Peyer's patch (tissue), 4 donors: ENCODE data around the gene HOXD8. TPM values are rescaled to one million over a fixed set of nuclear protein-coding genes. Genes with fewer than 3 reads are reported as not detected.
A peak's percentile ranks its signal among the peaks of the same experiment; 100 is the strongest.

ENCODE experiments used
- DNase-seq, 3 donors: peaks; one replicate each; pipeline ENCODE4 v3.0.0-alpha.2; 2017 to 2019
- H3K27ac ChIP-seq, 4 donors: fragments of 200-600 bp; sonication (generic); one replicate each; pipeline ENCODE4 v1.5.1; 2016 to 2019
- H3K27me3 ChIP-seq, 2 donors: fragments of 200-600 bp; sonication (generic); one replicate each; pipeline ENCODE4 v1.5.1; 2019
- H3K36me3 ChIP-seq, 3 donors: fragments of 200-600 bp; sonication (generic); one replicate each; pipeline ENCODE4 v1.5.1; 2016 to 2019
- H3K4me1 ChIP-seq, 4 donors: fragments of 200-600 bp; sonication (generic); one replicate each; pipeline ENCODE4 v1.5.1; 2016 to 2019
- H3K4me3 ChIP-seq, 4 donors: fragments of 200-600 bp; sonication (generic); 1 replicate in 3 of 4; 2 replicates in 1 of 4; pipeline ENCODE4 v1.5.1; 2016 to 2019; ENCODE audit warnings: mild to moderate bottlenecking in 1 of 4
- H3K9me3 ChIP-seq, 4 donors: fragments of 200-600 bp; sonication (generic); one replicate each; pipeline ENCODE4 v1.5.1; 2016 to 2019; ENCODE audit warnings: mild to moderate bottlenecking in 1 of 4
- CTCF ChIP-seq, 6 experiments: fragments of 450-650 bp in 4 of 6; fragments of 200-600 bp in 2 of 6; sonication (generic) in 1 of 6; IDR thresholded peaks; one replicate each; pipeline ENCODE4 v1.5.1; 2017 to 2019; ENCODE audit warnings: antibody characterized with exemption in 6 of 6, mild to moderate bottlenecking in 3 of 6, moderate library complexity in 1 of 6
- POLR2A ChIP-seq, 2 donors: fragments of 450-650 bp; IDR thresholded peaks; one replicate each; pipeline ENCODE4 v1.5.1; 2017; ENCODE audit warnings: antibody characterized with exemption in 2 of 2, mild to moderate bottlenecking in 2 of 2, moderate library complexity in 2 of 2
- total RNA-seq, 4 donors: library from RNA; depleted of rRNA; stranded (reverse); fragments of >200 nt; gene quantifications; one replicate each; pipeline ENCODE4 v1.1.0, GENCODE V29; 2016

HOXD8 gene
- total RNA-seq, 4 donors from 2014 or later, result 3.3 to 9.1 (median 5.0) TPM

- no peak within 1 kb of the TSS for H3K27ac ChIP-seq
- H3K4me1 ChIP-seq, result peaks cover 0 to 34% (median 1%) of the 10 kb centered on the region in 4 donors
- H3K27me3 ChIP-seq, result peaks cover 0 to 87% of the 10 kb centered on the region in 2 donors
- peak in 2 of 3 donors; percentile 47 to 54 for DNase-seq
- H3K4me3 ChIP-seq, result peak within 1 kb of the TSS in 3 of 4 donors; percentile 15 to 31 (median 28)
- TF ChIP-seq POLR2A (IDR thresholded peaks at IDR 0.05) (no peak), CTCF (IDR thresholded peaks at IDR 0.05) (no peak)
- H3K9me3 ChIP-seq, result peaks cover 0 to 5% (median 0%) of the 10 kb centered on the region in 4 donors
- no peaks in the 10 kb centered on the region for H3K36me3 ChIP-seq
Observed at GRCh38 chr2:176106581-176107539, 22.6 kb upstream of the HOXD8 start, which contains the start of gene HOXD11. Gene HOXD11, plus strand, starts transcription at chr2:176107280. Its CDS starts 76 bp downstream, at chr2:176107356.

DNA sequence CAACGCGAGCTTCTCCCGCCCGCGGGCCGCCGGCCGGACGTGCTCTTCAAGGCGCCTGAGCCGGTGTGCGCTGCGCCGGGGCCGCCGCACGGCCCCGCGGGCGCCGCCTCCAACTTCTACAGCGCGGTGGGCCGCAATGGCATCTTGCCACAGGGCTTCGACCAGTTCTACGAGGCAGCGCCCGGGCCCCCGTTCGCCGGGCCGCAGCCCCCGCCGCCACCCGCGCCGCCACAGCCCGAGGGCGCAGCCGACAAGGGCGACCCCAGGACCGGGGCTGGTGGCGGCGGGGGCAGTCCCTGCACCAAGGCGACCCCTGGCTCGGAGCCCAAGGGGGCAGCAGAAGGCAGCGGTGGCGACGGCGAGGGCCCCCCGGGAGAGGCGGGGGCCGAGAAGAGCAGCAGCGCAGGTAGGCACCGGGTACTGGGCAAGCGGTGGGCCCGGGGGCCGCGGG, 21.7 kb upstream of the HOXD8 start:
- DNase-seq, result no peak
- H3K27ac ChIP-seq, result no peak overlapping the region
- TF ChIP-seq POLR2A (IDR thresholded peaks at IDR 0.05), result no peak
- no peak for TF ChIP-seq CTCF (IDR thresholded peaks at IDR 0.05)
- peaks cover 0 to 92% of the 10 kb centered on the region in 2 donors for H3K27me3 ChIP-seq
- peaks cover 0 to 34% (median 1%) of the 10 kb centered on the region in 4 donors for H3K4me1 ChIP-seq
- H3K36me3 ChIP-seq, result no peaks in the 10 kb centered on the region
- H3K9me3 ChIP-seq, result peaks cover 0 to 5% (median 0%) of the 10 kb centered on the region in 4 donors
- H3K4me3 ChIP-seq, result peak overlapping the region in 1 of 4 donors; percentile 26

DNA sequence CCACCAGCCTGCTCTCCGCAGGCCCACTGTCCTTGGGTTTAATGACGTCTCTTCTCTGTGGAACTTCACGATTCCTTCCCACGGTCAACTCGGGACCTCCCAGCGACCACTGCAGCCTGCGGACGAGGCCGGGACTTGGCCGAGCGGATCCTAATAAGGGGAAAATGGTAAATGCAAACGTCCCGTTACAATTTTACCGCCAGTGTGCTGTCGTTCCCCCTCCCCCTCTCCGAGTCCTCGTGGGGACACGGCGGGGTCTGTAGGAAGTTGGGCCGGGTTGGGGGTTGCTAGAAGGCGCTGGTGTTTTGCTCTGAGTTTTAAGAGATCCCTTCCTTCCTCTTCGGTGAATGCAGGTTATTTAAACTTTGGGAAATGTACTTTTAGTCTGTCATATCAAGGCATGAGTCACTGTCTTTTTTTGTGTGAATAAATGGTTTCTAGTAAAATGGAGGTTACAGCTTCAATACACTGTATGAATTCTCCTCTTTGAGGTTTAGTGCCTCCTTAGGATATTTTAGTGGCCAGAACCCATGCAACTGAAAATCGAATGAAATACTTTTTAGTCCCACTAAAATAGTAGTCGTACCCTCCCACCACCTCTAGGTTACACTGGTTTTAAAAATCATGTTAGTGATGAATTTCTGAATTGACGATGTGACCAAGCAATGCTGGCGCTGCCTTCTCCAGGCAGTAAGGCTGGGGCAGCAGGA, 20.2 kb upstream of the HOXD8 start:
- H3K4me3 ChIP-seq, result no peak overlapping the region
- no peaks in the 10 kb centered on the region for H3K36me3 ChIP-seq
- no peak for TF ChIP-seq POLR2A (IDR thresholded peaks at IDR 0.05)
- TF ChIP-seq CTCF (IDR thresholded peaks at IDR 0.05), result no peak
- DNase-seq, result no peak
- peaks cover 0 to 91% of the 10 kb centered on the region in 2 donors for H3K27me3 ChIP-seq
- no peak overlapping the region for H3K27ac ChIP-seq
- H3K4me1 ChIP-seq, result peaks cover 0 to 29% (median 1%) of the 10 kb centered on the region in 4 donors
- H3K9me3 ChIP-seq, result peaks cover 0 to 5% (median 0%) of the 10 kb centered on the region in 4 donors

DNA sequence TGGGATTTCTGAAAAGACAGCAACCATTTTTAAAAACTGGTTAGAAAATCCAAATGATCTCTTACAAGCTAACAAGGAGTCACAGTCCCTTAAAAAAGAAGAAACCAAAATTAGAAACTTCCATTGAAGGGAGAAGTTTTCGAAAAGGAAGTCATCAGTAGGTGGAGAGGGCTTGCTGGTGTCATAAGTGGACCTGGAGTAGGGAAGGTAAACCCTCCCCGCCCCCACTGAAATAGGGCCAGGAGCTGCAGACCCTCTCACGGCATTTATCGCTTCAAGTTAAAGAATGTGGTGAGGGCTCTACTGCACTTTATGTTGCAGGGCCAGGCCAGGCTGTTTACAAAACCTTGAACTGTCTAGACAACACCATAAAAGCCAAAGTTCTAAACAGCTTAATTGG, 19.6 kb upstream of the HOXD8 start:
- no peak overlapping the region for H3K4me3 ChIP-seq
- no peak overlapping the region for H3K27ac ChIP-seq
- DNase-seq, result no peak
- no peak for TF ChIP-seq POLR2A (IDR thresholded peaks at IDR 0.05)
- no peak for TF ChIP-seq CTCF (IDR thresholded peaks at IDR 0.05)
- peaks cover 0 to 90% of the 10 kb centered on the region in 2 donors for H3K27me3 ChIP-seq
- H3K9me3 ChIP-seq, result peaks cover 0 to 5% (median 0%) of the 10 kb centered on the region in 4 donors
- no peaks in the 10 kb centered on the region for H3K36me3 ChIP-seq
- H3K4me1 ChIP-seq, result peaks cover 0 to 23% (median 1%) of the 10 kb centered on the region in 4 donors
